Fibroblast of lung (primary cell): ENCODE measurements around the gene CGRRF1.

Experiments
- CTCF ChIP-seq, 2 donors: IDR thresholded peaks in 1 of 2; conservative IDR thresholded peaks in 1 of 2; 1 replicate in 1 of 2; 2 replicates in 1 of 2; pipeline ENCODE4 v1.5.1; 2011 to 2012; ENCODE audit warnings: low read length in 2 of 2, control low read depth in 1 of 2, inconsistent platforms in 1 of 2, low read depth in 1 of 2, mild to moderate bottlenecking in 1 of 2
- EZH2 ChIP-seq: IDR thresholded peaks from 2 replicates; pipeline ENCODE4 v1.5.1; 2012; ENCODE audit warnings: low read length, control low read depth, mild to moderate bottlenecking; ENCODE audit errors: missing control alignments

- TF ChIP-seq CTCF (conservative IDR thresholded peaks at IDR 0.05 in 1 of 2, IDR thresholded peaks at IDR 0.05 in 1 of 2; ENCODE audit: low read depth in 1 of 2, low read length in 2 of 2) (no peak), EZH2 (no peak)
Observed at GRCh38 chr14:54483073-54483745, 26.5 kb upstream of the CGRRF1 start.
